HepG2 (cell line): Measurements from ENCODE around the gene ZNF322. TPM values are rescaled to one million over a fixed set of nuclear protein-coding genes. Genes with fewer than 3 reads are reported as not detected.

Experiments
- CAMTA2 ChIP-seq: sonication (generic); formaldehyde crosslinking; IDR thresholded peaks from 2 replicates; pipeline ENCODE4 v1.4.0; 2020; ENCODE audit warnings: mild to moderate bottlenecking, missing genetic modification reagents, borderline replicate concordance
- CEBPG ChIP-seq: IDR thresholded peaks from 2 replicates; pipeline ENCODE4 v1.6.1; 2016
- E2F2 ChIP-seq: sonication (generic); formaldehyde crosslinking; IDR thresholded peaks from 2 replicates; pipeline ENCODE4 v1.4.0; 2020; ENCODE audit warnings: missing genetic modification reagents, borderline replicate concordance
- FOXK2 ChIP-seq: fragments of 450-650 bp; IDR thresholded peaks from 2 replicates; pipeline ENCODE4 v1.6.1; 2016
- NR2F2 ChIP-seq: IDR thresholded peaks from 2 replicates; pipeline ENCODE4 v1.6.1; 2012; ENCODE audit warnings: low read depth, inconsistent platforms, borderline replicate concordance
- SALL2 ChIP-seq: sonication (generic); formaldehyde crosslinking; IDR thresholded peaks from 2 replicates; pipeline ENCODE4 v1.8.1; 2023; ENCODE audit warnings: mild to moderate bottlenecking, missing genetic modification reagents, inconsistent platforms
- SPEN ChIP-seq: sonication (generic); formaldehyde crosslinking; IDR thresholded peaks from 2 replicates; pipeline ENCODE4 v1.5.1; 2020; ENCODE audit warnings: low read depth, mild to moderate bottlenecking, missing genetic modification reagents
- XBP1 ChIP-seq: sonication (generic); formaldehyde crosslinking; IDR thresholded peaks from 2 replicates; pipeline ENCODE4 v1.5.0; 2020; ENCODE audit warnings: missing genetic modification reagents
- ZNF138 ChIP-seq: sonication (generic); formaldehyde crosslinking; IDR thresholded peaks from 2 replicates; pipeline ENCODE4 v1.5.0; 2020; ENCODE audit warnings: mild to moderate bottlenecking, low read depth, missing genetic modification reagents
- ZNF263 ChIP-seq: sonication (generic); formaldehyde crosslinking; IDR thresholded peaks from 2 replicates; pipeline ENCODE4 v1.4.0; 2020; ENCODE audit warnings: missing genetic modification reagents
- ZNF670 ChIP-seq: sonication (generic); formaldehyde crosslinking; IDR thresholded peaks from 2 replicates; pipeline ENCODE4 v1.8.0; 2022; ENCODE audit warnings: mild to moderate bottlenecking, missing genetic modification reagents, borderline replicate concordance
- ZNF776 ChIP-seq: sonication (generic); formaldehyde crosslinking; IDR thresholded peaks from 2 replicates; pipeline ENCODE4 v1.4.0; 2020; ENCODE audit warnings: mild to moderate bottlenecking, missing genetic modification reagents
- ZZZ3 ChIP-seq: sonication (generic); formaldehyde crosslinking; IDR thresholded peaks from 2 replicates; pipeline ENCODE4 v1.4.0; 2020; ENCODE audit warnings: missing genetic modification reagents, mild to moderate bottlenecking, borderline replicate concordance
- polyA plus RNA-seq, 8 experiments: library from polyadenylated mRNA; depleted of rRNA in 3 of 8; stranded (reverse) in 7 of 8; unstranded in 1 of 8; fragments of >200 nt; fragmentation: Illumina TruSeq in 4 of 8; extraction: Trizol in 4 of 8; gene quantifications; 2 replicates each; pipeline versions ENCODE4 v1.2.1 to v1.2.3, GENCODE V29; 2011 to 2016; ENCODE audit warnings: low read depth in 4 of 8, missing spikeins in 1 of 8, mixed read lengths in 1 of 8; ENCODE audit not compliant: insufficient read depth in 1 of 8
- total RNA-seq, 5 experiments: library from RNA; depleted of rRNA; stranded (reverse); fragments of >200 nt; fragmentation: Illumina TruSeq; extraction: Trizol; gene quantifications; 2 replicates each; pipeline ENCODE4 v1.2.3, GENCODE V29; 2016; ENCODE audit warnings: low read depth in 1 of 5
- TF ChIP-seq, protein P1 (sequence below): sonication (generic); formaldehyde crosslinking; IDR thresholded peaks from 2 replicates; pipeline ENCODE4 v1.5.0; 2020; ENCODE audit warnings: missing genetic modification reagents
- TF ChIP-seq, protein P2 (sequence below): IDR thresholded peaks from 2 replicates; pipeline ENCODE4 v1.6.1; 2016; ENCODE audit warnings: missing biosample characterization, missing genetic modification reagents, low read depth
- TF ChIP-seq, protein P3 (sequence below): sonication (generic); formaldehyde crosslinking; IDR thresholded peaks from 2 replicates; pipeline ENCODE4 v1.4.0; 2020; ENCODE audit warnings: low read depth, missing genetic modification reagents
- TF ChIP-seq, protein P4 (sequence below): sonication (generic); formaldehyde crosslinking; IDR thresholded peaks from 2 replicates; pipeline ENCODE4 v1.4.0; 2020; ENCODE audit warnings: mild to moderate bottlenecking, missing genetic modification reagents
- TF ChIP-seq, protein P5 (sequence below): sonication (generic); formaldehyde crosslinking; conservative IDR thresholded peaks from 2 replicates; pipeline ENCODE4 v1.8.0; 2022; ENCODE audit warnings: mild to moderate bottlenecking, moderate library complexity, missing genetic modification reagents

Gene ZNF322
- total and polyA plus RNA-seq, 2 of the 13 experiments (the other 11 are each of a cell fraction or from before 2014, with no cell fraction given), result 8.3 to 22.8 TPM

DNA sequence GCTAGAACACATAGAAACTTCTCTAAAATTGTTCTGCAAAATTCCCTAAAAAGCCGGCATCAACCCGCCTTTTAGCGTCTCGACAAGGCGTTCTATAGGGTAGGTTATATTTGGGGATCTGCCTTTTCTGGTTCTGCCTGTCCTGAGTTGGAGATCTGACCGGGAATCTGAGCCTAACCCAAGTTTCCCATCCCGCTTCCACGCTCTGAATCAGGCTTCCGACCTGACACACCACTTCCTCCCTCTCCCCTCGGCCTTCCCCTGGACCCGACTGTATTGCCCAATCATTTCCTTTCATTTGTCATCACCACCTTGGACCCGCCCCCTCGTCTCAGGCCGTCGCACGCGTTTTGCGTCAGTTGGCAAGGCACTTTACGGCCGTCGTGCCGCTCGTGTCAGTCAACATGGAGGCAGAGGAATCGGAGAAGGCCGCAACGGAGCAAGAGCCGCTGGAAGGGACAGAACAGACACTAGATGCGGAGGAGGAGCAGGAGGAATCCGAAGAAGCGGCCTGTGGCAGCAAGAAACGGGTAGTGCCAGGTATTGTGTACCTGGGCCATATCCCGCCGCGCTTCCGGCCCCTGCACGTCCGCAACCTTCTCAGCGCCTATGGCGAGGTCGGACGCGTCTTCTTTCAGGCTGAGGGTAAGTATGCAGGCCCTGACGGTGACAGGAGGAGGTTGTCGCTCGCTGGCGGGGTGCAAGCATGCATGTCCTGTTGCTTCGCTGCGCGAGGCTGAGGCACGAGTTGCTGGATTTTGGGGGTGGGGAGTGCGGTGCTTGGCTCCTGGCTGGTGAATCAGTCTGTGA lies 62.8 kb downstream of the ZNF322 start, which contains the start of gene ABT1 (continued):
- TF ChIP-seq ZNF776 (CRISPR knock-in tag) (no peak), ZZZ3 (CRISPR knock-in tag) (peak; percentile 98; the same call in 1 of the 2 replicates), CEBPG (peak; percentile 99), CAMTA2 (CRISPR knock-in tag) (no peak), E2F2 (CRISPR knock-in tag) (no peak), XBP1 (no peak), ZNF670 (CRISPR knock-in tag) (peak; percentile 90; the same call in 1 of the 2 replicates), ZNF263 (CRISPR knock-in tag) (no peak), SPEN (CRISPR knock-in tag) (peak; percentile 100), NR2F2 (peak; percentile 70; the same call in 1 of the 2 replicates), SALL2 (peak; percentile 84), ZNF138 (CRISPR knock-in tag) (peak; percentile 71; the same call in 1 of the 2 replicates), FOXK2 (peak; percentile 96)
- TF ChIP-seq, protein P1, sequence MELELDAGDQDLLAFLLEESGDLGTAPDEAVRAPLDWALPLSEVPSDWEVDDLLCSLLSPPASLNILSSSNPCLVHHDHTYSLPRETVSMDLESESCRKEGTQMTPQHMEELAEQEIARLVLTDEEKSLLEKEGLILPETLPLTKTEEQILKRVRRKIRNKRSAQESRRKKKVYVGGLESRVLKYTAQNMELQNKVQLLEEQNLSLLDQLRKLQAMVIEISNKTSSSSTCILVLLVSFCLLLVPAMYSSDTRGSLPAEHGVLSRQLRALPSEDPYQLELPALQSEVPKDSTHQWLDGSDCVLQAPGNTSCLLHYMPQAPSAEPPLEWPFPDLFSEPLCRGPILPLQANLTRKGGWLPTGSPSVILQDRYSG (CRISPR knock-in tag), result no peak; the same call in 1 of the 2 replicates
- TF ChIP-seq, protein P2, sequence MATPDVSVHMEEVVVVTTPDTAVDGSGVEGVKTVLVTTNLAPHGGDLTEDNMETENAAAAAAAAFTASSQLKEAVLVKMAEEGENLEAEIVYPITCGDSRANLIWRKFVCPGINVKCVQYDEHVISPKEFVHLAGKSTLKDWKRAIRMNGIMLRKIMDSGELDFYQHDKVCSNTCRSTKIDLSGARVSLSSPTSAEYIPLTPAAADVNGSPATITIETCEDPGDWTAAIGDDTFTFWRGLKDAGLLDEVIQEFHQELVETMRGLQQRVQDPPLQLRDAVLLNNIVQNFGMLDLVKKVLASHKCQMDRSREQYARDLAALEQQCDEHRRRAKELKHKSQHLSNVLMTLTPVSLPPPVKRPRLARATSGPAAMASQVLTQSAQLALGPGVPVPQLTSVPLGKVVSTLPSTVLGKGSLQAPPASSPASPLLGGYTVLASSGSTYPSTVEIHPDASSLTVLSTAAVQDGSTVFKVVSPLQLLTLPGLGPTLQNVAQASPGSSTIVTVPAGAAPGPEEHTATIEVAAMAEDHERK (CRISPR knock-in tag), result peak; percentile 78
- TF ChIP-seq, protein P3, sequence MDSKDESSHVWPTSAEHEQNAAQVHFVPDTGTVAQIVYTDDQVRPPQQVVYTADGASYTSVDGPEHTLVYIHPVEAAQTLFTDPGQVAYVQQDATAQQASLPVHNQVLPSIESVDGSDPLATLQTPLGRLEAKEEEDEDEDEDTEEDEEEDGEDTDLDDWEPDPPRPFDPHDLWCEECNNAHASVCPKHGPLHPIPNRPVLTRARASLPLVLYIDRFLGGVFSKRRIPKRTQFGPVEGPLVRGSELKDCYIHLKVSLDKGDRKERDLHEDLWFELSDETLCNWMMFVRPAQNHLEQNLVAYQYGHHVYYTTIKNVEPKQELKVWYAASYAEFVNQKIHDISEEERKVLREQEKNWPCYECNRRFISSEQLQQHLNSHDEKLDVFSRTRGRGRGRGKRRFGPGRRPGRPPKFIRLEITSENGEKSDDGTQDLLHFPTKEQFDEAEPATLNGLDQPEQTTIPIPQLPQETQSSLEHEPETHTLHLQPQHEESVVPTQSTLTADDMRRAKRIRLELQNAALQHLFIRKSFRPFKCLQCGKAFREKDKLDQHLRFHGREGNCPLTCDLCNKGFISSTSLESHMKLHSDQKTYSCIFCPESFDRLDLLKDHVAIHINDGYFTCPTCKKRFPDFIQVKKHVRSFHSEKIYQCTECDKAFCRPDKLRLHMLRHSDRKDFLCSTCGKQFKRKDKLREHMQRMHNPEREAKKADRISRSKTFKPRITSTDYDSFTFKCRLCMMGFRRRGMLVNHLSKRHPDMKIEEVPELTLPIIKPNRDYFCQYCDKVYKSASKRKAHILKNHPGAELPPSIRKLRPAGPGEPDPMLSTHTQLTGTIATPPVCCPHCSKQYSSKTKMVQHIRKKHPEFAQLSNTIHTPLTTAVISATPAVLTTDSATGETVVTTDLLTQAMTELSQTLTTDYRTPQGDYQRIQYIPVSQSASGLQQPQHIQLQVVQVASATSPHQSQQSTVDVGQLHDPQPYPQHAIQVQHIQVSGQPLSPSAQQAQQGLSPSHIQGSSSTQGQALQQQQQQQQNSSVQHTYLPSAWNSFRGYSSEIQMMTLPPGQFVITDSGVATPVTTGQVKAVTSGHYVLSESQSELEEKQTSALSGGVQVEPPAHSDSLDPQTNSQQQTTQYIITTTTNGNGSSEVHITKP (CRISPR knock-in tag), result peak; percentile 92
- TF ChIP-seq, protein P4, sequence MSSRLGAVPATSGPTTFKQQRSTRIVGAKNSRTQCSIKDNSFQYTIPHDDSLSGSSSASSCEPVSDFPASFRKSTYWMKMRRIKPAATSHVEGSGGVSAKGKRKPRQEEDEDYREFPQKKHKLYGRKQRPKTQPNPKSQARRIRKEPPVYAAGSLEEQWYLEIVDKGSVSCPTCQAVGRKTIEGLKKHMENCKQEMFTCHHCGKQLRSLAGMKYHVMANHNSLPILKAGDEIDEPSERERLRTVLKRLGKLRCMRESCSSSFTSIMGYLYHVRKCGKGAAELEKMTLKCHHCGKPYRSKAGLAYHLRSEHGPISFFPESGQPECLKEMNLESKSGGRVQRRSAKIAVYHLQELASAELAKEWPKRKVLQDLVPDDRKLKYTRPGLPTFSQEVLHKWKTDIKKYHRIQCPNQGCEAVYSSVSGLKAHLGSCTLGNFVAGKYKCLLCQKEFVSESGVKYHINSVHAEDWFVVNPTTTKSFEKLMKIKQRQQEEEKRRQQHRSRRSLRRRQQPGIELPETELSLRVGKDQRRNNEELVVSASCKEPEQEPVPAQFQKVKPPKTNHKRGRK (CRISPR knock-in tag), result no peak
- TF ChIP-seq, protein P5, sequence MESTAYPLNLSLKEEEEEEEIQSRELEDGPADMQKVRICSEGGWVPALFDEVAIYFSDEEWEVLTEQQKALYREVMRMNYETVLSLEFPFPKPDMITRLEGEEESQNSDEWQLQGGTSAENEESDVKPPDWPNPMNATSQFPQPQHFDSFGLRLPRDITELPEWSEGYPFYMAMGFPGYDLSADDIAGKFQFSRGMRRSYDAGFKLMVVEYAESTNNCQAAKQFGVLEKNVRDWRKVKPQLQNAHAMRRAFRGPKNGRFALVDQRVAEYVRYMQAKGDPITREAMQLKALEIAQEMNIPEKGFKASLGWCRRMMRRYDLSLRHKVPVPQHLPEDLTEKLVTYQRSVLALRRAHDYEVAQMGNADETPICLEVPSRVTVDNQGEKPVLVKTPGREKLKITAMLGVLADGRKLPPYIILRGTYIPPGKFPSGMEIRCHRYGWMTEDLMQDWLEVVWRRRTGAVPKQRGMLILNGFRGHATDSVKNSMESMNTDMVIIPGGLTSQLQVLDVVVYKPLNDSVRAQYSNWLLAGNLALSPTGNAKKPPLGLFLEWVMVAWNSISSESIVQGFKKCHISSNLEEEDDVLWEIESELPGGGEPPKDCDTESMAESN (CRISPR knock-in tag), result peak; percentile 99
